ENCODE measurements around the gene PIR. TPM values are rescaled to one million over a fixed set of nuclear protein-coding genes. Genes with fewer than 3 reads are reported as not detected.
A peak's percentile ranks its signal among the peaks of the same experiment; 100 is the strongest.

PIR gene
- total and polyA plus RNA-seq, 9 of the 15 experiments (the other 6 are each of a cell fraction or from before 2014, with no cell fraction given), result 7.5 to 29.8 (median 11.5) TPM

- TF ChIP-seq RBM15 (IDR thresholded peaks at IDR 0.05; ENCODE audit: insufficient read depth, low read length) (no peak), HNRNPH1 (optimal IDR thresholded peaks at IDR 0.05; ENCODE audit: low read depth, low read length) (no peak), ZNF431 (CRISPR knock-in tag; IDR thresholded peaks at IDR 0.05) (no peak), NONO (IDR thresholded peaks at IDR 0.05; ENCODE audit: low read depth in 2 of 2, low read length in 1 of 2) (0 out of 4 replicates have a peak, but pooled peaks of 1 of the 2 experiments have one; percentile 28), HNRNPUL1 (IDR thresholded peaks at IDR 0.05; ENCODE audit: low read length) (no peak), ZNF561 (CRISPR knock-in tag; conservative IDR thresholded peaks at IDR 0.05) (no peak), L3MBTL2 (IDR thresholded peaks at IDR 0.05) (peak; percentile 53), DDX20 (tag; IDR thresholded peaks at IDR 0.05; ENCODE audit: low read depth) (no peak), NFRKB (IDR thresholded peaks at IDR 0.05; ENCODE audit: low read depth) (peak; percentile 74), ZNF239 (CRISPR knock-in tag; IDR thresholded peaks at IDR 0.05) (no peak), PYGO2 (tag; IDR thresholded peaks at IDR 0.05) (no peak)
- TF ChIP-seq, protein P1, sequence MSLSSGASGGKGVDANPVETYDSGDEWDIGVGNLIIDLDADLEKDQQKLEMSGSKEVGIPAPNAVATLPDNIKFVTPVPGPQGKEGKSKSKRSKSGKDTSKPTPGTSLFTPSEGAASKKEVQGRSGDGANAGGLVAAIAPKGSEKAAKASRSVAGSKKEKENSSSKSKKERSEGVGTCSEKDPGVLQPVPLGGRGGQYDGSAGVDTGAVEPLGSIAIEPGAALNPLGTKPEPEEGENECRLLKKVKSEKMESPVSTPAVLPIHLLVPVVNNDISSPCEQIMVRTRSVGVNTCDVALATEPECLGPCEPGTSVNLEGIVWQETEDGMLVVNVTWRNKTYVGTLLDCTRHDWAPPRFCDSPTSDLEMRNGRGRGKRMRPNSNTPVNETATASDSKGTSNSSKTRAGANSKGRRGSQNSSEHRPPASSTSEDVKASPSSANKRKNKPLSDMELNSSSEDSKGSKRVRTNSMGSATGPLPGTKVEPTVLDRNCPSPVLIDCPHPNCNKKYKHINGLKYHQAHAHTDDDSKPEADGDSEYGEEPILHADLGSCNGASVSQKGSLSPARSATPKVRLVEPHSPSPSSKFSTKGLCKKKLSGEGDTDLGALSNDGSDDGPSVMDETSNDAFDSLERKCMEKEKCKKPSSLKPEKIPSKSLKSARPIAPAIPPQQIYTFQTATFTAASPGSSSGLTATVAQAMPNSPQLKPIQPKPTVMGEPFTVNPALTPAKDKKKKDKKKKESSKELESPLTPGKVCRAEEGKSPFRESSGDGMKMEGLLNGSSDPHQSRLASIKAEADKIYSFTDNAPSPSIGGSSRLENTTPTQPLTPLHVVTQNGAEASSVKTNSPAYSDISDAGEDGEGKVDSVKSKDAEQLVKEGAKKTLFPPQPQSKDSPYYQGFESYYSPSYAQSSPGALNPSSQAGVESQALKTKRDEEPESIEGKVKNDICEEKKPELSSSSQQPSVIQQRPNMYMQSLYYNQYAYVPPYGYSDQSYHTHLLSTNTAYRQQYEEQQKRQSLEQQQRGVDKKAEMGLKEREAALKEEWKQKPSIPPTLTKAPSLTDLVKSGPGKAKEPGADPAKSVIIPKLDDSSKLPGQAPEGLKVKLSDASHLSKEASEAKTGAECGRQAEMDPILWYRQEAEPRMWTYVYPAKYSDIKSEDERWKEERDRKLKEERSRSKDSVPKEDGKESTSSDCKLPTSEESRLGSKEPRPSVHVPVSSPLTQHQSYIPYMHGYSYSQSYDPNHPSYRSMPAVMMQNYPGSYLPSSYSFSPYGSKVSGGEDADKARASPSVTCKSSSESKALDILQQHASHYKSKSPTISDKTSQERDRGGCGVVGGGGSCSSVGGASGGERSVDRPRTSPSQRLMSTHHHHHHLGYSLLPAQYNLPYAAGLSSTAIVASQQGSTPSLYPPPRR (CRISPR knock-in tag; IDR thresholded peaks at IDR 0.05; ENCODE audit: borderline replicate concordance), result no peak
- TF ChIP-seq, protein P2, sequence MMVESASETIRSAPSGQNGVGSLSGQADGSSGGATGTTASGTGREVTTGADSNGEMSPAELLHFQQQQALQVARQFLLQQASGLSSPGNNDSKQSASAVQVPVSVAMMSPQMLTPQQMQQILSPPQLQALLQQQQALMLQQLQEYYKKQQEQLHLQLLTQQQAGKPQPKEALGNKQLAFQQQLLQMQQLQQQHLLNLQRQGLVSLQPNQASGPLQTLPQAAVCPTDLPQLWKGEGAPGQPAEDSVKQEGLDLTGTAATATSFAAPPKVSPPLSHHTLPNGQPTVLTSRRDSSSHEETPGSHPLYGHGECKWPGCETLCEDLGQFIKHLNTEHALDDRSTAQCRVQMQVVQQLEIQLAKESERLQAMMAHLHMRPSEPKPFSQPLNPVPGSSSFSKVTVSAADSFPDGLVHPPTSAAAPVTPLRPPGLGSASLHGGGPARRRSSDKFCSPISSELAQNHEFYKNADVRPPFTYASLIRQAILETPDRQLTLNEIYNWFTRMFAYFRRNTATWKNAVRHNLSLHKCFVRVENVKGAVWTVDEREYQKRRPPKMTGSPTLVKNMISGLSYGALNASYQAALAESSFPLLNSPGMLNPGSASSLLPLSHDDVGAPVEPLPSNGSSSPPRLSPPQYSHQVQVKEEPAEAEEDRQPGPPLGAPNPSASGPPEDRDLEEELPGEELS (CRISPR knock-in tag; IDR thresholded peaks at IDR 0.05; ENCODE audit: borderline replicate concordance), result peak; percentile 31; the same call in 1 of the 2 replicates
- TF ChIP-seq, protein P3, sequence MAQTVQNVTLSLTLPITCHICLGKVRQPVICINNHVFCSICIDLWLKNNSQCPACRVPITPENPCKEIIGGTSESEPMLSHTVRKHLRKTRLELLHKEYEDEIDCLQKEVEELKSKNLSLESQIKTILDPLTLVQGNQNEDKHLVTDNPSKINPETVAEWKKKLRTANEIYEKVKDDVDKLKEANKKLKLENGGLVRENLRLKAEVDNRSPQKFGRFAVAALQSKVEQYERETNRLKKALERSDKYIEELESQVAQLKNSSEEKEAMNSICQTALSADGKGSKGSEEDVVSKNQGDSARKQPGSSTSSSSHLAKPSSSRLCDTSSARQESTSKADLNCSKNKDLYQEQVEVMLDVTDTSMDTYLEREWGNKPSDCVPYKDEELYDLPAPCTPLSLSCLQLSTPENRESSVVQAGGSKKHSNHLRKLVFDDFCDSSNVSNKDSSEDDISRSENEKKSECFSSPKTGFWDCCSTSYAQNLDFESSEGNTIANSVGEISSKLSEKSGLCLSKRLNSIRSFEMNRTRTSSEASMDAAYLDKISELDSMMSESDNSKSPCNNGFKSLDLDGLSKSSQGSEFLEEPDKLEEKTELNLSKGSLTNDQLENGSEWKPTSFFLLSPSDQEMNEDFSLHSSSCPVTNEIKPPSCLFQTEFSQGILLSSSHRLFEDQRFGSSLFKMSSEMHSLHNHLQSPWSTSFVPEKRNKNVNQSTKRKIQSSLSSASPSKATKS (CRISPR knock-in tag; IDR thresholded peaks at IDR 0.05), result no peak
- TF ChIP-seq, protein P4, sequence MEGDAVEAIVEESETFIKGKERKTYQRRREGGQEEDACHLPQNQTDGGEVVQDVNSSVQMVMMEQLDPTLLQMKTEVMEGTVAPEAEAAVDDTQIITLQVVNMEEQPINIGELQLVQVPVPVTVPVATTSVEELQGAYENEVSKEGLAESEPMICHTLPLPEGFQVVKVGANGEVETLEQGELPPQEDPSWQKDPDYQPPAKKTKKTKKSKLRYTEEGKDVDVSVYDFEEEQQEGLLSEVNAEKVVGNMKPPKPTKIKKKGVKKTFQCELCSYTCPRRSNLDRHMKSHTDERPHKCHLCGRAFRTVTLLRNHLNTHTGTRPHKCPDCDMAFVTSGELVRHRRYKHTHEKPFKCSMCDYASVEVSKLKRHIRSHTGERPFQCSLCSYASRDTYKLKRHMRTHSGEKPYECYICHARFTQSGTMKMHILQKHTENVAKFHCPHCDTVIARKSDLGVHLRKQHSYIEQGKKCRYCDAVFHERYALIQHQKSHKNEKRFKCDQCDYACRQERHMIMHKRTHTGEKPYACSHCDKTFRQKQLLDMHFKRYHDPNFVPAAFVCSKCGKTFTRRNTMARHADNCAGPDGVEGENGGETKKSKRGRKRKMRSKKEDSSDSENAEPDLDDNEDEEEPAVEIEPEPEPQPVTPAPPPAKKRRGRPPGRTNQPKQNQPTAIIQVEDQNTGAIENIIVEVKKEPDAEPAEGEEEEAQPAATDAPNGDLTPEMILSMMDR (IDR thresholded peaks at IDR 0.05 in 2 of 3, conservative IDR thresholded peaks at IDR 0.05 in 1 of 3; ENCODE audit: insufficient read depth in 2 of 3, low read depth in 1 of 3, low read length in 3 of 3), result no peak
Observed at GRCh38 chrX:15335135-15336022, 157.8 kb downstream of the PIR start, which contains the start of gene PIGA (continued).
